ENCODE results near the gene TESK2. TPM values are rescaled to one million over a fixed set of nuclear protein-coding genes. Genes with fewer than 3 reads are reported as not detected.
A peak's percentile ranks its signal among the peaks of the same experiment; 100 is the strongest.
"Not testable (repeated sequence)": the region's sequence is repeated elsewhere in the genome, so short reads cannot be mapped to it uniquely, and the experiment has no call there.

Gene TESK2
- polyA plus RNA-seq, 4 donors: 5.5 to 22.1 (median 12.6) TPM

DNA sequence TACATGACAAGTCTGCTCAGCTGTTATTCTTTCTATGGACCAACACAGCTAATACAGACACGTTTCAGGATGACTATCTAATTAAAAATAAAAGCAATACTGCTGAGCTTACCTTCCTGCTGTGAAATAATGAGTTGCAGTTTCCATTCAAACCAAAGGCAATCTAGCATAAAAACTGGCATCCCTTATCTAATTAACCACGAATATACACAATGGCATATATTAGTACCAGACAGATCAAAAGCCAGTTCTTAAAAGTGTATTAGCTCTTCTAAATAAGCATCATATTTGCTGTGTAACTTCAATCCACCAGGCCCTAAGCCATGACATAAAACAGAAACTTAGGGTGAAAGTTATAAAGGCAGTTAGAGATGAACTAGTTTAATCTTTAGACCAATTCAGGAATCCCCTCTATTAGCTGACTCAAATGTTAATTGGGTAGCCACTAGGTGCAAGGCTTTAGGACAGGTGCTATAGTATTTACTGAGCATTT is 20.6 kb downstream of the TESK2 start:
- DNase-seq: no peak
- H3K27ac ChIP-seq (ENCODE audit: low read depth in 1 of 3, low read length in 2 of 3): no peak overlapping the region
- H3K4me3 ChIP-seq (ENCODE audit: low read depth in 1 of 3, low read length in 3 of 3): no peak overlapping the region
- H3K4me1 ChIP-seq (ENCODE audit: control insufficient read depth in 3 of 3, insufficient read depth in 2 of 3, low read depth in 1 of 3, low read length in 2 of 3): peaks cover 0 to 3% (median 0%) of the 10 kb centered on the region in 3 donors
- WGBS, 3 donors: 22 to 42% (median 26%) methylated on average over 2 of the region's 2 CpGs
- H3K27me3 ChIP-seq (ENCODE audit: control insufficient read depth in 3 of 3, insufficient read depth in 3 of 3, low read length in 3 of 3): no peaks in the 10 kb centered on the region
- no peaks in the 10 kb centered on the region for H3K36me3 ChIP-seq (ENCODE audit: control insufficient read depth in 3 of 3, insufficient read depth in 2 of 3, low read depth in 1 of 3, low read length in 3 of 3)
- H3K9me3 ChIP-seq (ENCODE audit: control insufficient read depth in 2 of 2, insufficient read depth in 1 of 2, low read depth in 1 of 2, low read length in 1 of 2): no peaks in the 10 kb centered on the region
- FAIRE-seq: no peak

DNA sequence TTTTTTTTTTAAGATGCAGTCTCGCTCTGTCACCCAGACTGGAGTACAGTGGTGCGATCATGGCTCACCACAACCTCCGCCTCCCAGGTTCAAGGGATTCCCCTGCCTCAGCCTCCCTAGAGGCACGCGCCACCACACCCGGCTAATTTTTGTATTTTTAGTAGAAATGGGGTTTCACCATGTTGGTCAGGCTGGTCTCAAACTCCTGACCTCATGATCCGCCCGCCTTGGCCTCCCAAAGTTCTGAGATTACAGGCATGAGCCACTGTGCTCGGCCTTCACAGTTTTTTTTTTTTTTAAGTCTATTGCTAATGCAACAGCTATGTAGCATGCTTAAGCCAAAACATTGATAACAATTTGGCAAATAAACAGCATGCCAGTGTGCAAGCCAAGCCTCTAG is 23.6 kb downstream of the TESK2 start:
- not testable (repeated sequence) for H3K36me3 ChIP-seq (ENCODE audit: control insufficient read depth in 3 of 3, insufficient read depth in 2 of 3, low read depth in 1 of 3, low read length in 3 of 3); H3K4me3 ChIP-seq (ENCODE audit: low read depth in 1 of 3, low read length in 3 of 3); H3K27me3 ChIP-seq (ENCODE audit: control insufficient read depth in 3 of 3, insufficient read depth in 3 of 3, low read length in 3 of 3); H3K4me1 ChIP-seq (ENCODE audit: control insufficient read depth in 3 of 3, insufficient read depth in 2 of 3, low read depth in 1 of 3, low read length in 2 of 3); FAIRE-seq; DNase-seq; H3K27ac ChIP-seq (ENCODE audit: low read depth in 1 of 3, low read length in 2 of 3); H3K9me3 ChIP-seq (ENCODE audit: control insufficient read depth in 2 of 2, insufficient read depth in 1 of 2, low read depth in 1 of 2, low read length in 1 of 2)
- WGBS, 3 donors: 86 to 89% (median 87%) methylated on average over 9 of the region's 9 CpGs

DNA sequence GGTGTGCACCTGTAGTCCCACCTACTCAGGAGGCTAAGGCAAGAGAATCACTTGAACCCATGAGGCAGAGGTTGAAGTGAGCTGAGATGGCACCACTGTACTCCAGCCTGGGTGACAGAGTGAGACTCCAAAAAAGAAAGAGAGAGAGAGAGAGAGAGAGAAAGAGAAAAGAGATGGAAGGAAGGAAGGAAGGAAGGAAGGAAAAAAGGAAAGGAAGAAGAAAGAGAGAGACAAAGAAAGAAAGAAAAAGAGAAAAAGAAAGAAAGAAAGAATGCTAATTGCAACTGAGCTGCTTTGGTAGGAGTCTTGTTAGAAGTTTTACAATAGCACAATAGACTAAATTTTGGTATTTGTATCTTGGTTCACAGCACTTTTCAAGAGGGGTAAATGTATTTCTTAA is 25.7 kb downstream of the TESK2 start:
- no peak overlapping the region for H3K4me3 ChIP-seq (ENCODE audit: low read depth in 1 of 3, low read length in 3 of 3)
- no peaks in the 10 kb centered on the region for H3K9me3 ChIP-seq (ENCODE audit: control insufficient read depth in 2 of 2, insufficient read depth in 1 of 2, low read depth in 1 of 2, low read length in 1 of 2)
- no peak for DNase-seq
- no peak overlapping the region for H3K27ac ChIP-seq (ENCODE audit: low read depth in 1 of 3, low read length in 2 of 3)
- FAIRE-seq: no peak
- peaks cover 0 to 3% (median 0%) of the 10 kb centered on the region in 3 donors for H3K36me3 ChIP-seq (ENCODE audit: control insufficient read depth in 3 of 3, insufficient read depth in 2 of 3, low read depth in 1 of 3, low read length in 3 of 3)
- H3K27me3 ChIP-seq (ENCODE audit: control insufficient read depth in 3 of 3, insufficient read depth in 3 of 3, low read length in 3 of 3): no peaks in the 10 kb centered on the region
- H3K4me1 ChIP-seq (ENCODE audit: control insufficient read depth in 3 of 3, insufficient read depth in 2 of 3, low read depth in 1 of 3, low read length in 2 of 3): peaks cover 0 to 3% (median 0%) of the 10 kb centered on the region in 3 donors

GRCh38 chr1:45458894-45459293 is 32.1 kb downstream of the TESK2 start:
- peaks cover 0 to 6% (median 0%) of the 10 kb centered on the region in 3 donors for H3K36me3 ChIP-seq (ENCODE audit: control insufficient read depth in 3 of 3, insufficient read depth in 2 of 3, low read depth in 1 of 3, low read length in 3 of 3)
- no peak overlapping the region for H3K4me3 ChIP-seq (ENCODE audit: low read depth in 1 of 3, low read length in 3 of 3)
- 95 to 97% (median 96%) methylated on average over 2 of the region's 2 CpGs for WGBS, 3 donors
- H3K27me3 ChIP-seq (ENCODE audit: control insufficient read depth in 3 of 3, insufficient read depth in 3 of 3, low read length in 3 of 3): no peaks in the 10 kb centered on the region
- no peak overlapping the region for H3K27ac ChIP-seq (ENCODE audit: low read depth in 1 of 3, low read length in 2 of 3)
- H3K9me3 ChIP-seq (ENCODE audit: control insufficient read depth in 2 of 2, insufficient read depth in 1 of 2, low read depth in 1 of 2, low read length in 1 of 2): no peaks in the 10 kb centered on the region
- FAIRE-seq (no peak), DNase-seq (no peak)
- H3K4me1 ChIP-seq (ENCODE audit: control insufficient read depth in 3 of 3, insufficient read depth in 2 of 3, low read depth in 1 of 3, low read length in 2 of 3): peaks cover 0 to 3% (median 3%) of the 10 kb centered on the region in 3 donors

DNA sequence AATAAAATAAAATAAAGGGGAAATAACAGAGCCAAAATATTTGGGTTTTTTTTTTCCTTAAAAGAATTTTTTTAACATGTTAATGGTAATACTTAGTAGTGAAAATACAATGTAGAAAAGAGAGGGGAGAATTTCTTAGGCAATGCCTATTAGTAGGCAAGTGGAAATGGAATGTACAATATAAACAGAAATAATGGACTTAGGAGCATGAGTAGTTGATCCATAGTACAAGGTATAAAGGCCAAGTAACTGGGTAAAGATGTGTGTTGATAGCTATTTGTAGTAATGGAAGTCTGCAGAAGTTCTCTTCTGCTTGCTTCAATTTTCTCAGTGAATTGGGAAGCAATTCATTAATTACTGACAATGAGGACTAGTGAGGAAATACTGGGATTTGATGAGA is 34.4 kb downstream of the TESK2 start:
- Histone ChIP-seq H3K4me3 (ENCODE audit: low read depth in 1 of 3, low read length in 3 of 3) (no peak overlapping the region), H3K27ac (ENCODE audit: low read depth in 1 of 3, low read length in 2 of 3) (no peak overlapping the region), H3K9me3 (ENCODE audit: control insufficient read depth in 2 of 2, insufficient read depth in 1 of 2, low read depth in 1 of 2, low read length in 1 of 2) (no peaks in the 10 kb centered on the region), H3K36me3 (ENCODE audit: control insufficient read depth in 3 of 3, insufficient read depth in 2 of 3, low read depth in 1 of 3, low read length in 3 of 3) (peaks cover 0 to 10% (median 0%) of the 10 kb centered on the region in 3 donors), H3K4me1 (ENCODE audit: control insufficient read depth in 3 of 3, insufficient read depth in 2 of 3, low read depth in 1 of 3, low read length in 2 of 3) (peaks cover 0 to 3% (median 3%) of the 10 kb centered on the region in 3 donors), H3K27me3 (ENCODE audit: control insufficient read depth in 3 of 3, insufficient read depth in 3 of 3, low read length in 3 of 3) (no peaks in the 10 kb centered on the region)
- DNase-seq (peak; percentile 31 to 77), FAIRE-seq (no peak)

DNA sequence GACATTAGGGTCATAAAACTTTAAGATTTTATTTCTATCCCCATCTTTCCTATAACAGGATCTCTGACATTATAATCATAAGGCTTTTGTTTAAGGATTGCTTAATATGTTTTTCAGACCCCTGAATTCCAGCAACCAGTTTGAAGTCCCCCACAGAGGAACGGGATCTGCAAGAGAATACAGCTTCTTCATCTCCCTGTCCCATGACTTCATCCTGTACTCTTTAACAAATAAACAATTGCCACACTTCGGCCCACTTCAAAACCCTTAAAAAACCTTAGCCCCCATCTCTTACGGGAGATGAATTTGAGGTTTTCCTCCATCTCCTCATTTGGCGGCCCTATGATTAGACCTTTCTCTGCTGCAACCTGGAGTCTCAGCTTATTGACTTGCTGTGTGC is 35.8 kb downstream of the TESK2 start:
- WGBS, 3 donors: 84 to 95% (median 91%) methylated on average over 4 of the region's 4 CpGs
- no peak overlapping the region for H3K4me3 ChIP-seq (ENCODE audit: low read depth in 1 of 3, low read length in 3 of 3)
- H3K4me1 ChIP-seq (ENCODE audit: control insufficient read depth in 3 of 3, insufficient read depth in 2 of 3, low read depth in 1 of 3, low read length in 2 of 3): peaks cover 0 to 3% (median 3%) of the 10 kb centered on the region in 3 donors
- no peaks in the 10 kb centered on the region for H3K27me3 ChIP-seq (ENCODE audit: control insufficient read depth in 3 of 3, insufficient read depth in 3 of 3, low read length in 3 of 3)
- H3K9me3 ChIP-seq (ENCODE audit: control insufficient read depth in 2 of 2, insufficient read depth in 1 of 2, low read depth in 1 of 2, low read length in 1 of 2): no peaks in the 10 kb centered on the region
- peaks cover 0 to 10% (median 0%) of the 10 kb centered on the region in 3 donors for H3K36me3 ChIP-seq (ENCODE audit: control insufficient read depth in 3 of 3, insufficient read depth in 2 of 3, low read depth in 1 of 3, low read length in 3 of 3)
- H3K27ac ChIP-seq (ENCODE audit: low read depth in 1 of 3, low read length in 2 of 3): no peak overlapping the region
- DNase-seq (no peak), FAIRE-seq (no peak)

DNA sequence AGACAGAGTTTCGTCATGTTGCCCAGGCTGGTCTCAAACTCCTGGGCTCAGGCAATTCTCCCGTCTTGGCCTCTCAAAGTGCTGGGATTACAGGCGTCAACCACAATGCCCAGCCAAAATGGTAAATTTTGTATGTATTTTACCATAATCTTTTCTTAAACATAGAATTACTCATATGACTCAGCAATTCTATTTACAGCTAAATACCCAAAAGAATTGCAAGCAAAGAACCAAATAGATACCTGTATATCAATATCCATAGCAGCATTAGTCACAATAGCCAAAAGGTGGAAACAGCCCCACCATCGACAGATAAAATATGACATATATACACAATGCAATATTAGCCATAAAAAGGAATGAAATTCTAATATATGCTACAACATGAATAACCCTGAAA is 36.5 kb downstream of the TESK2 start:
- Histone ChIP-seq H3K36me3 (ENCODE audit: control insufficient read depth in 3 of 3, insufficient read depth in 2 of 3, low read depth in 1 of 3, low read length in 3 of 3) (peaks cover 0 to 10% (median 0%) of the 10 kb centered on the region in 3 donors), H3K4me3 (ENCODE audit: low read depth in 1 of 3, low read length in 3 of 3) (no peak overlapping the region), H3K27ac (ENCODE audit: low read depth in 1 of 3, low read length in 2 of 3) (no peak overlapping the region), H3K27me3 (ENCODE audit: control insufficient read depth in 3 of 3, insufficient read depth in 3 of 3, low read length in 3 of 3) (no peaks in the 10 kb centered on the region), H3K9me3 (ENCODE audit: control insufficient read depth in 2 of 2, insufficient read depth in 1 of 2, low read depth in 1 of 2, low read length in 1 of 2) (no peaks in the 10 kb centered on the region), H3K4me1 (ENCODE audit: control insufficient read depth in 3 of 3, insufficient read depth in 2 of 3, low read depth in 1 of 3, low read length in 2 of 3) (peaks cover 0 to 3% (median 3%) of the 10 kb centered on the region in 3 donors)
- FAIRE-seq (no peak), DNase-seq (no peak)
- 89 to 90% (median 90%) methylated on average over 4 of the region's 4 CpGs for WGBS, 3 donors

- H3K4me3 ChIP-seq (ENCODE audit: low read depth in 1 of 3, low read length in 3 of 3): no peak overlapping the region
- H3K27me3 ChIP-seq (ENCODE audit: control insufficient read depth in 3 of 3, insufficient read depth in 3 of 3, low read length in 3 of 3): no peaks in the 10 kb centered on the region
- H3K4me1 ChIP-seq (ENCODE audit: control insufficient read depth in 3 of 3, insufficient read depth in 2 of 3, low read depth in 1 of 3, low read length in 2 of 3): peaks cover 0 to 3% (median 3%) of the 10 kb centered on the region in 3 donors
- no peak overlapping the region for H3K27ac ChIP-seq (ENCODE audit: low read depth in 1 of 3, low read length in 2 of 3)
- no peaks in the 10 kb centered on the region for H3K9me3 ChIP-seq (ENCODE audit: control insufficient read depth in 2 of 2, insufficient read depth in 1 of 2, low read depth in 1 of 2, low read length in 1 of 2)
- FAIRE-seq (no peak), DNase-seq (no peak)
- WGBS, 3 donors: 88 to 91% (median 90%) methylated on average over 3 of the region's 3 CpGs
- peaks cover 0 to 10% (median 0%) of the 10 kb centered on the region in 3 donors for H3K36me3 ChIP-seq (ENCODE audit: control insufficient read depth in 3 of 3, insufficient read depth in 2 of 3, low read depth in 1 of 3, low read length in 3 of 3)
Measured at GRCh38 chr1:45452503-45452902, 38.5 kb downstream of the TESK2 start.

DNA sequence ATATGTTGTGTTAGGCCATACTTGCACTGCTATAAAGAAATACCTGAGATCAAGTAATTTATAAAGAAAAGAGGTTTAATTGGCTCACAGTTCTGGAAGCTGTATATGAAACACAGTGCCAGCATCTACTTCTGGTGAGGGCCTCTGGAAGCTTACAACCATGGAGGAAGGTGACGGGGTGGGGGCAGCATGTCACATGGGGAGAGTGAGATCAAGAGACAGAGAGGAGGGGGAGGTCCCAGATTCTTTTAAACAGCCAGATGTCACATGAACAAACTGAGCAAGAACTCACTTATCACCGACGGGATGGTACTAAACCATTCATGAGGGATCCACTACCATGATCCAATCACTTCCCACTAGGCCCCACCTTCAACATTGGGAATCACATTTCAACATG is 42.6 kb downstream of the TESK2 start:
- 96 to 99% (median 98%) methylated on average over 3 of the region's 3 CpGs for WGBS, 3 donors
- H3K36me3 ChIP-seq (ENCODE audit: control insufficient read depth in 3 of 3, insufficient read depth in 2 of 3, low read depth in 1 of 3, low read length in 3 of 3): peaks cover 0 to 7% (median 0%) of the 10 kb centered on the region in 3 donors
- no peak overlapping the region for H3K4me3 ChIP-seq (ENCODE audit: low read depth in 1 of 3, low read length in 3 of 3)
- no peak overlapping the region for H3K27ac ChIP-seq (ENCODE audit: low read depth in 1 of 3, low read length in 2 of 3)
- FAIRE-seq: no peak
- no peak for DNase-seq
- no peaks in the 10 kb centered on the region for H3K27me3 ChIP-seq (ENCODE audit: control insufficient read depth in 3 of 3, insufficient read depth in 3 of 3, low read length in 3 of 3)
- H3K9me3 ChIP-seq (ENCODE audit: control insufficient read depth in 2 of 2, insufficient read depth in 1 of 2, low read depth in 1 of 2, low read length in 1 of 2): no peaks in the 10 kb centered on the region
- H3K4me1 ChIP-seq (ENCODE audit: control insufficient read depth in 3 of 3, insufficient read depth in 2 of 3, low read depth in 1 of 3, low read length in 2 of 3): peaks cover 0 to 6% (median 3%) of the 10 kb centered on the region in 3 donors
